Kidney epithelial cell (primary cell): Measurements from ENCODE around the gene CDCP2. TPM values are rescaled to one million over a fixed set of nuclear protein-coding genes. Genes with fewer than 3 reads are reported as not detected.

Experiments
- DNase-seq: peaks from one replicate; pipeline ENCODE4 v3.0.0-alpha.2; 2010; ENCODE audit warnings: low read depth
- H3K27me3 ChIP-seq: 2 replicates; pipeline ENCODE4 v1.6.0; 2011; ENCODE audit warnings: low read length; ENCODE audit not compliant: control insufficient read depth, insufficient read depth
- H3K36me3 ChIP-seq: 2 replicates; pipeline ENCODE4 v1.5.1; 2011; ENCODE audit warnings: low read length; ENCODE audit not compliant: control insufficient read depth, insufficient read depth
- H3K4me3 ChIP-seq: 2 replicates; pipeline ENCODE4 v1.5.1; 2011; ENCODE audit warnings: low read depth, mild to moderate bottlenecking, control low read depth, low read length
- CTCF ChIP-seq: IDR thresholded peaks from 2 replicates; pipeline ENCODE4 v1.5.1; 2011; ENCODE audit warnings: mild to moderate bottlenecking, moderate library complexity, low read length, control low read depth, inconsistent platforms; ENCODE audit not compliant: insufficient read depth, poor library complexity, severe bottlenecking
- total RNA-seq: library from RNA; depleted of rRNA; stranded (reverse); fragments of >200 nt; gene quantifications from 2 replicates; pipeline ENCODE4 v1.2.3, GENCODE V29; 2015

CDCP2 gene
- total RNA-seq, 1 donor from 2014 or later = not detected

- H3K4me3 ChIP-seq = no peak overlapping the region
- H3K36me3 ChIP-seq = no peaks in the 10 kb centered on the region
- H3K27me3 ChIP-seq = no peaks in the 10 kb centered on the region
- no peak for DNase-seq
- TF ChIP-seq CTCF = no peak
These were observed 25.7 kb upstream of the CDCP2 start for GRCh38 chr1:54178296-54179070.

GRCh38 chr1:54177726-54178125 lies 24.9 kb upstream of the CDCP2 start:
- DNase-seq = no peak
- no peak for TF ChIP-seq CTCF
- H3K36me3 ChIP-seq = no peaks in the 10 kb centered on the region
- H3K4me3 ChIP-seq = no peak overlapping the region
- no peaks in the 10 kb centered on the region for H3K27me3 ChIP-seq

GRCh38 chr1:54176621-54177327 lies 24.0 kb upstream of the CDCP2 start:
- TF ChIP-seq CTCF = no peak
- Histone ChIP-seq H3K4me3 (no peak overlapping the region), H3K36me3 (no peaks in the 10 kb centered on the region), H3K27me3 (no peaks in the 10 kb centered on the region)
- no peak for DNase-seq

- no peak overlapping the region for H3K4me3 ChIP-seq
- TF ChIP-seq CTCF = no peak
These were observed 21.3 kb upstream of the CDCP2 start for GRCh38 chr1:54174106-54174505.

GRCh38 chr1:54173681-54174080 lies 20.9 kb upstream of the CDCP2 start:
- Histone ChIP-seq H3K27me3 (no peaks in the 10 kb centered on the region), H3K4me3 (no peak overlapping the region), H3K36me3 (no peaks in the 10 kb centered on the region)
- no peak for DNase-seq
- no peak for TF ChIP-seq CTCF

More at GRCh38 chr1:54174106-54174505, 21.3 kb upstream of the CDCP2 start:
- no peak for DNase-seq
- no peaks in the 10 kb centered on the region for H3K36me3 ChIP-seq
- H3K27me3 ChIP-seq = no peaks in the 10 kb centered on the region
